Endothelial cell of umbilical vein (primary cell): ENCODE measurements around the gene MAP4K4.

Source experiments
- CTCF ChIP-seq, 2 donors: IDR thresholded peaks; 1 replicate in 1 of 2; 2 replicates in 1 of 2; pipeline ENCODE4 v1.5.1; 2011; ENCODE audit warnings: low read length in 2 of 2, mild to moderate bottlenecking in 2 of 2, moderate library complexity in 2 of 2, control low read depth in 1 of 2, inconsistent platforms in 1 of 2, low read depth in 1 of 2; ENCODE audit not compliant: insufficient read depth in 1 of 2; ENCODE audit errors: extremely low read depth in 1 of 2
- EZH2 ChIP-seq: IDR thresholded peaks from 2 replicates; pipeline ENCODE4 v1.6.1; 2012; ENCODE audit warnings: borderline replicate concordance, low read depth, mild to moderate bottlenecking, moderate library complexity, low read length, inconsistent platforms; ENCODE audit not compliant: severe bottlenecking
- FOS ChIP-seq: IDR thresholded peaks from 2 replicates; pipeline ENCODE4 v1.6.1; 2011; ENCODE audit warnings: mild to moderate bottlenecking, low read length, moderate library complexity, borderline replicate concordance; ENCODE audit not compliant: insufficient read depth
- JUN ChIP-seq: IDR thresholded peaks from 2 replicates; pipeline ENCODE4 v1.6.1; 2011; ENCODE audit warnings: borderline replicate concordance, low read depth; ENCODE audit not compliant: insufficient read length, insufficient read depth
- MAX ChIP-seq: IDR thresholded peaks from 2 replicates; pipeline ENCODE4 v1.6.1; 2011; ENCODE audit not compliant: insufficient read depth, insufficient read length
- POLR2A ChIP-seq: IDR thresholded peaks from 2 replicates; pipeline ENCODE4 v1.6.1; 2012; ENCODE audit warnings: low read depth, mild to moderate bottlenecking, control low read depth, low read length
- POLR2AphosphoS5 ChIP-seq: IDR thresholded peaks from 2 replicates; pipeline ENCODE4 v1.6.1; 2012; ENCODE audit warnings: low read depth, mild to moderate bottlenecking, control low read depth, low read length, moderate library complexity; ENCODE audit not compliant: insufficient read depth

- TF ChIP-seq CTCF (IDR thresholded peaks at IDR 0.05; ENCODE audit: extremely low read depth in 1 of 2, insufficient read depth in 1 of 2, low read depth in 1 of 2, low read length in 2 of 2), result peak in 1 of 2 donors; percentile 11
- peak; percentile 88 for TF ChIP-seq POLR2A
- no peak for TF ChIP-seq JUN
- TF ChIP-seq POLR2AphosphoS5, result peak; percentile 95
- no peak for TF ChIP-seq MAX
- no peak for TF ChIP-seq EZH2
- peak; percentile 18 for TF ChIP-seq FOS
These were observed at the start of gene MAP4K4 for GRCh38 chr2:101697124-101698013.
